ENCODE data around the gene NLGN3.

DNA sequence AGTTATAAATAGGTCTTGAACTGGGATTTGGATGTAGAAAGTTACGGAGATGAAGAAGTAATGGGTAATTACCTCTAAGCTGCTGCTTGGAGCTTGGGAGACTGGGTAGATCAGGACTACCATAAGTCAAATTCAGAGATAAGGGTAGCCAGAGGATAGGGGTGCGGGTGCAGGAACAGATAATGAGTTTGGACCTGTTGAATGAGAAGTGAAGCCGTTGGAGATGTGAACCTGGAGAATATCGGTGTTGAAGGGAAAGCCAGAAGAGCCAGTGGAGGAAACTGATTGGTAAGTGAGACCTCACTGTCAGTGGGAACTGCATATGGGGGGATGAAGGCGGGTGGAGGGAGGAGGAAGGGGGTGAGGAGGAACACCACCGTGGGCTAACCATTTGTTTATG is 49.6 kb upstream of the NLGN3 start:
- TF ChIP-seq CTCF (IDR thresholded peaks at IDR 0.05) (no peak), POLR2A (IDR thresholded peaks at IDR 0.05) (no peak)

Measured in testis (tissue), 2 donors.